GM10847 (cell line): ENCODE data around the gene CCDC66.

Experiments
- POLR2A ChIP-seq: IDR thresholded peaks from 2 replicates; pipeline ENCODE4 v1.6.1; 2011; ENCODE audit not compliant: insufficient read length; ENCODE audit errors: extremely low read depth

Gene CCDC66

DNA sequence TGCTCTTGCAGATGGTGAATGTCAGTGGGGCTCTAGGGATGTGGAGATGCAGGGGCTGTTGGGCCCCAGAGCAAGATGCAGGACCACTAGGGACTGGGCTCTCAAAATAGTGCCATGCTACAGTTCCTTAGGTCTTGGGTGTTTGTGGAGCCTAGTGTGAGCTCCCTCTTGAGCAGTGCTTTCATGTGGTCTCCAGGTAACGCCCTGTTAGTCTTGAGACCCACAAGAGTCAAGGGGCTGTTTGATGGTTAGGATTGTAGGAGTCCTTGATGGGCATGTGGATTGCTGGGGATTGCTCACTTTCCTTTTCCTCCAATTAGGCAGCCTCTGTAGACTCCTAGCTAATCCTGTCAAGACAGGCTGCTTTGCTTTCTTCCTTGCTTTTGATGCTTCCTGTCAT is 56.0 kb downstream of the CCDC66 start:
- TF ChIP-seq POLR2A: no peak

DNA sequence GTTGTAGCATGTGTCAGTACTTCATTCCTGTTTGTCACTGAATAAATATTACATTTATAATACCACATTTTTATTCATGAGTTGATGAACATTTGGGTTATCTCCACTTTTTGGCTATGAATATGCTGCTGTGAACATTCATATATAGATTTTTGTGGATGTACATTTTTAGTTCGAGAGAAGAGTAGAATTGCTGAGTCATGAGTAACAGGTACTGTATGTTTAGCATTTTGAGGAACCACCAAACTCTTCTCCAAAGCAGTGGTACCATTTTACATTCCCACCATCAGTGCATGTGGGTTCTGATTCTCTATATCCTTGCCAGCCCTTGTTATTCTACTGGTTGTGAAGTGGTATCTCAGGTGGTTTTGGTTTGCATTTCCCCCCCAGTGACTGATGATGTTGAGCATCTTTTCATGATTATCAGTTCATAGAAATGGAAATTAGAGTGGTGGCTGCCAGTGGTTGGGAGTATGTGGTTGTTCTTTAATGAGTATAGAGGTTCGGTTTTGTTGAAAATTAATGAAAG is 59.6 kb downstream of the CCDC66 start:
- TF ChIP-seq POLR2A: no peak

DNA sequence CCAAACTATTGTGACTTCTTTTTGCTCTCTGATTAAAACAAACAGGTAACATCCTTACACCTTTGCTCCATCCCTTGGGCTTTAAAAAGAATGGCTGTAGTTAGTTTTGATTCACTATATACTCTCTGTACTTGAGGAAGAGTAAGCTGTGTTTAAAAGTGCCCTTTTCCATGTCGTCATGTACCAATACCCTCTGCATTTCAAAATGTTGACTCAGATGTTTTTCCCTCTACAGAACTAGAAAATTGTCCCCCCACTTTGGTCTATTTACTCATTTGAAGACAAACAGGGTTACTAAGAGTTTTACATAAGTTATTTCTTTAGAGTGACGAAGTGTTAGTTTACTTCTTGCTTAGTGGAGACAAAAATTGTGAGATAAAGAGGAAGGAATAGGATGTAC is 63.4 kb downstream of the CCDC66 start:
- TF ChIP-seq POLR2A: no peak

DNA sequence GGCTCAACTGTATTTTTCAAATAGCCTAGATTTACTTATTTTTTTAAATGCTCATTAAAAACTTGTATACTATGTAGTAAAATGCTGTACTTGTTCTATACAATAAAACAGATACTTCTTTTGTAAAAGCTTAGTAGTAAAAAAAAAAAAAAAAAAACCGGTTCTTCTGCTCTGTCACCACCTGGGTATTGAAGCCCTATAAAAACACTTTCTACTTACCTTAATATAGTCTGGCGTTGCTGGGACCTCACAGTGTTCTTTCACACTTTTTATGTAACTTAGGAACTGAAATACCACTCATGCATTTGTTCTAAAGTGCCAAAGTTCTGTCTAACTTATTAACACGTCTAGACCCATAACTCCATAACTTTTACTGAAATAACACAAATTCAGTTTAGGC is 64.7 kb downstream of the CCDC66 start:
- no peak for TF ChIP-seq POLR2A

DNA sequence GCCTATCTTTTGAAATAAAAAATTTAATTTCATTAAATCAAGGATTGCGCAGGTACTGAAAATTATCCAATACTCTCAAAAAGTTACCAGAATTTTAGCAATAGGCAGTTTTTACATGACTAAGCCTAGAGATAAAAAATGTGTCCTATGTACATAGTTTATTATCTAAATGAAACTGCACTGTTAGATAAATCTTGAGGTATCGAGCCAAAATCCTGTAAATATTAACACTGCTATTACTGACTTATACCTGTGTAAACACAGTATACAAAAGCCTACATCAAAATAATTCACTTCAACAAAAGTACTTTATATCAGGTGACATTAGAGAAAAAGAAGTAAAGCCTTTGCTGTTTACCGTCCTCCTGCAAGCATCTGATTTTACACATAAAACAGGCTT is 65.4 kb downstream of the CCDC66 start:
- TF ChIP-seq POLR2A: no peak

DNA sequence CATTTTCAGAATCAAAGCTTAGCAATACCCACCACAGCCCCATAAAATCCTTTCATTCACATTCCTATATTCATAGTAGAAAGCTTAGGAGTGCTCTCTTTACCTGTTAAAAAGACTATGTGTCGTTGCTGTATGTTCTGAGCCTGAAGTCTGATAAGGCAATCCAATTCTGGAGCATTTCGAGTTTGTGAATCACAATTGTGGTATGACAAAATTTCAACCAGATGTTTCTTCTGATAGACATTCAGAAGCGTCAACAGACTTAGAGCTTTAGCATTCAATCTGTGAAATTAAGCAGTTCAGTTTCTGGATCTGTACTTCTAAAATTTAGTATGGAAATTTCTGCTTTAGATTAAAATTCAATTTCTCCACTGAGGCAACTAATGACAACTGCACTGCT is 67.8 kb downstream of the CCDC66 start:
- no peak for TF ChIP-seq POLR2A

DNA sequence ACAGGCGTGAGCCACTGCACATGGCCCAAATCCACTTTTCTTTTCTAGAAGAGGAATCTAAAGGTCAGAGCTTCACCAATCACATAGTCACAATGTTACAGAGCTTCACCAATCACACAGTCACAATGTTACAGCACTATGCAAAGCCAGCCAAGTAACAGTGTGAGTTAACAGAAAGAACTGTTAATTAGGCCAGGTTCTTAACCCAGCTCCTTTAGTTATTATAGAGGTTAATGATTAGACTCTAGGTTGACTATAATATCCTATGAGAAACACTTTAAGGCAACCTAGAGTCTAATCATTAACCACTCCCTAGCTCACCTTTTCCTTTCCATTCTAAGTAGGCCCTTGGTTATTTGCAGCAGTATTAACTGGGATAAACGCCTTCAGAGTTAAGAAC is 72.1 kb downstream of the CCDC66 start:
- no peak for TF ChIP-seq POLR2A

DNA sequence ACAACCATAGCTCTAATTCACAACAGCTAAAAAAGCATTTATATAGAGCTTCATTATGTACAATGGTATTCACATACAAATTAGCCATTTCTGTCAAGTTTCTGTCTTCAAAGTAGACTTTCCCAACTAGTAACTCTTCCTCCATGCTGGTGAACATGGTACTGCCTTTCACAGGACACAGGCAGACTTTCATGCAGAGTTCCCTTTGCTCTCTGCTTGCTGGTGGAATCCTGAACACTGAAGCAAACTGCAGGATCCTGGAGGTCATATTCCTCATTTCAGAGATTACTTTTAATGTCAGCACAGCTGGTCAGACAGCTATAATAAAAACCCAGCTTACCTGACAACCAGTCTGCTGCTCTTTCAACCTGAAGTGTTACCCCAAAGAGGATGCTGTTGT is 72.5 kb downstream of the CCDC66 start:
- TF ChIP-seq POLR2A: no peak

DNA sequence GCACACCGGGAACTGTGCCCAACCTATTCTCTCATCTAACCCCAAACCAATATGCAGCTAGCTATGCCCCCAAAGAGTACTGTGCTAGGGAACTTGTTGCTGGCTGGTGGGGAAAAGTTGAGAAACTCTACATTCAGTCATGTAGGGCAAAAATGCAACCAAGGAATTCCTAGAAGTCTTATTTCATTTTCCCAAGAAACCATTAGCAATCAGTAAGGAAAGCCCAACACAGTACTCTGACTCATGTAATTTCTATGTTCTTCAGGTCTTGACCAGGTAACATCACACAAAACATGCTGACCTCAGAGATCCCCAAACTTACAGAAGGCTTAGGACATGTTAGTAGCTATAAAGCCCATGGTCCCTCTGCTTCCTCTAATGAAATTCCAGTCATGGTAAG is 74.0 kb downstream of the CCDC66 start:
- TF ChIP-seq POLR2A: no peak

DNA sequence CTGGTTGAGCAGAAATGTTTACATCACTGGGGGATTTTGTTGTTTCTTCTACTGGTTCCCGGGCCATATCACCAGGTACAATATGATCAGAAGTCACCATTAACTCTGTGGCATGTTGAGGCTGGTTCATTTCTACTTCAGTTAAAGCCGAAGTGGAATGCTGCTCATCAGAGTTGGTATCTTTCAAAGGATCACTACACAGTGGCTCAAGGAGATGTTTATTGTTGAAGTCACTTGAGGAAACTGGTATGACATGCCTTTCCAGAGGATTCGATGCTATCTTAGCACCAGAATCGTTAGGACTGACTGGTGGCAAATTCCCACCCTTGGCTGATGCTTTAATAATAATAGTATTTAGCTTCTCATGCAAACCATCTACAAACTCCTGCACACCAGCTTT is 76.2 kb downstream of the CCDC66 start:
- no peak for TF ChIP-seq POLR2A

DNA sequence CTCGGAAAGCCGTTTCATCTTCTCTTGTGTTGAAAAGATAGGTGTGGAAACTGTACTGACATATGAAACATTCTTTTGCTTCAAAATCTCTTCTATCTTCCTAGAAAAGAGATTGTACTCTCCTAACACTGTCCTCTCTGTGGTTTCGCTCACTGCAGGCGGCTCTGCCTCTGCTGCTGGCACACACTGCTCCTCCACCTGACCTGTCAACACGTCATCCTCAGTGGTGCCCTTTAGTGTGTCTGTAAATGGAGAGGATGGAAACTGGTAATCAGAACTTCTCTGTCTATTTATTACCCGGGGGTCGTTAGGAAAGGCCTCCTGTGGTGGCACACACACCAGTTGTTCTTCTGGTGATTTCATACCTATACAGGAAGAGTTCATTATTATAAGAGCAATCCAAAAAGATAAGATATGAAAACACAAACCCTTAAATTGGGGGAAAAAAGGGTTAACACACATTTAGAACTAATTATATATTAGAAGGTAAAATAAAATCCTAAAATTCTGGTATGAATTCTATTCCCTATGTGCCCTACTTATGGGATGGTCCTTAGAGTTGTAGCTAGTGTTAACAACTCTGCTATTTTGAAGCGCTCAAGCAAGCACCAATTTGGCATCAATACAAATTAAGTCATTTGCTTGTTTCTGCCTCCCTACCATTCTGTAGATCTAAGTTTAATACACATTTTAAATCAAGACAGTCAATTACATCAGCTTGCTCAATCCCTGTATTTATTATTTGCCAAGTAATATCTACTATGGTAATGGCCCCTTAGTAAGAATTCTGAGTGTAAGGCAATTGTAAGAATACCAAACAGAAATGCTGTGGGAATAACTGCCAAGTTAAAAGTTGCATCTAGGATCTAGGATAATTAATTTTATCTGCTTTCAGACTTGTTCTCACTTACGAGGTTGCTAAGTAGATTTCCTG is 76.9 kb downstream of the CCDC66 start:
- no peak for TF ChIP-seq POLR2A

DNA sequence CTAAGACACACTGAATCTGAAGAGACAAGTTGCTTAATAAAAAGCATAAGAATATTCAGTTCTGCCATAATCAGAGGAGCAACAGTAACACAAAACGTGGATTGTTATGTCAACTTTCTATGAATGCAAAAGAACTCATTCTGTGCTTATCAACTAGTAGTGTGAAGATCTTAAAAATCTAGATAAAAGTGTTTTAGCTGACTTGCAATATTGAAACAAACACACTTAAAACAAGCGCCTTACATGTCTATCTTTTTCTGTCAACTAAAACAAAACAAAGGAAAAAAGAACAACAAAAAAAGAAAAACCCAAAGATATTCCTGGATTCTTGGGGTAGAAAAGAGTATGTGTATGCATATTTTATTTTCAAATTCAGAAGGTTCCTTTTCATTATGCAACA is 88.4 kb downstream of the CCDC66 start:
- TF ChIP-seq POLR2A: no peak

DNA sequence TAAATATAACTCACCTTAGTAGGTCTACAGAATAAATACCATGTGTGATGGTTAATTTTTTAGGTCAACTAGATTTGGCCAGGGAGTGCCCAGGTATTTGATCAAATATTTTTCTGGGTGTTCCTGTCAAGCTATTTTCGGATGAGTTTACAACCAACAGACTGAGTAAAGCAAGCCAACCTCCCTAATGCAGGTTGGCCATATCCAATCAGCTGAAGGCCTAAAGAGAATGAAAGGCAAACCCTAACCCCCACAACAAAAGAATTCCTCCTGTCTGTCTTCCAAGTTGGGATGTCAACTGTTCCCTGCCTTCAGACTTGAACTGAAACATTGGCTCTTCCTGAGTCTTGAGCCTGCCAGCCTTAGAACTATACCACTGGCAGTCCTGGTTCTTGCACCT is 97.5 kb downstream of the CCDC66 start:
- TF ChIP-seq POLR2A: no peak

DNA sequence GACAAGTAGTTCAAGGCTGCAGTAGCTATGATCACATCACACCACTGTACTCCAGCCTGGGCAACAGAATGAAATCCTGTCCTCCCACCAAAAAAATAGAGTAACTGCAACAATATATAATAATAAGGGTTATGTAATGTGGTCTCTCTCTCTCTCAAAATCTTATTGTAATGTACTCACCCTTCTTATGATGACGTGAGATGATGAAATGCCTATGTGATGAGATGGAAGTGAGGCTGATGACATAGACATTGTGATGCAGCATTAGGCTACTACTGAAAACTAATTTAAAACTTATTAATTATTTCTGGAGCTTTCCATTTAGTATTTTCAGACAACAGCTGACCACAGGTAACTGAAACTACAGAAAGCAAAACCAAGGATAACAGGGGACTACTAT is 98.7 kb downstream of the CCDC66 start:
- TF ChIP-seq POLR2A: no peak

DNA sequence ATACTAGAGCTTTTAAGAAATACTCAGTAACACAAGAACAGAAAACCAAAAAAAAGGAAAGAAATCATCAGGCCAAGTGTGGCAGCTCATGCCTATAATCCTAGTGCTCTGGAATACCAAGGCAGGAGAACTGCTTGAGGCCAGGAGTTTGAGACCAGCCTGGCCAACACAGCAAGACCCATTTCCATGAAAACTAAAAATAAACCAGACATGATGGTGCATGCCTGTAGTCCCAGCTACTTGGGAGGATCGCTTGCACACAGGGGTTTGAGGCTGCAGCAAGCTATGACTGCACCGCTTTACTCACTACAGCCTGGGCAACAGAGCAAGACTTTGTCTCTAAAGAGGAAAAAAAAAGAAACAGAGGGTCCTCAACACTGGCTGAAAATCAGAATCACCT is 107.8 kb downstream of the CCDC66 start:
- no peak for TF ChIP-seq POLR2A

DNA sequence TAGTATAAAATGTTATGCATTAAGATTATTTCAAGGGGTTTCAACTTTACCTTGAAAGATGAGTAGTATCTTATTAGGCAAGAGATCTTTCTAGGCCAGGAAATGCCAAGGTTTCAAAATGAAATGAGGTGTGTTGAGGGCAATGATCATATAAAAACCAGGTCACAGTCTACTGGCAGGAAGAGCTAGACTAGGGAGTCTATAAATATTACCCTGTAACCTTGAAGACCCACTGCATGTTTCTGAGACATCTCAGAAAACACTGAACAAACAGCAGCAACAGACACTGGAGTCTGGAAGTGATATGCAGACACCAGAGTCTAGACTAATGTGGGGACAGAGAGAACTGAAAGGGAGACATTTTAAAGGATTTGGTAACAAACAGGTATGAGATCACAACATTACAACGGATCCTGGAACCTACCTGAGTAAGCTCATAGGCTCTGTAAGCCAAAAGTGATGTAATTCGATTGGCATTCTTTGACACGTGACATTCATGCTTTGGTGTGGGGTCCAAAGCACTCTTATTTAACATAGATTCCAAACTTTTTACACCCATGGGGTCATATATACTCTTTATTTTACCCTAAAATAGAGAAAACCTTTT is 111.1 kb downstream of the CCDC66 start:
- no peak for TF ChIP-seq POLR2A
